OCI-LY1 (cell line): ENCODE data around the gene IVNS1ABP.

ENCODE experiments used
- H2AFZ ChIP-seq: fragments of 200-600 bp; sonication (generic), shearing (Covaris generic); 2 replicates; pipeline ENCODE4 v1.6.0; 2014; ENCODE audit warnings: antibody characterized with exemption, mild to moderate bottlenecking, low read length
- H3F3A ChIP-seq: fragments of 200-600 bp; sonication (generic), shearing (Covaris generic); 2 replicates; pipeline ENCODE4 v1.6.0; 2014; ENCODE audit warnings: mild to moderate bottlenecking, antibody characterized with exemption, low read length, moderate library complexity; ENCODE audit not compliant: insufficient read depth
- H3K27ac ChIP-seq: fragments of 200-600 bp; sonication (generic); 2 replicates; pipeline ENCODE4 v1.5.1; 2014; ENCODE audit warnings: low read length, mixed run types, mild to moderate bottlenecking, low read depth; ENCODE audit not compliant: poor library complexity, severe bottlenecking
- H3K27me3 ChIP-seq: fragments of 200-600 bp; sonication (generic); 2 replicates; pipeline ENCODE4 v1.6.0; 2014; ENCODE audit warnings: antibody characterized with exemption, mild to moderate bottlenecking, low read length, moderate library complexity; ENCODE audit not compliant: insufficient read depth
- H3K36me3 ChIP-seq: fragments of 200-600 bp; sonication (generic); 2 replicates; pipeline ENCODE4 v1.6.1; 2014; ENCODE audit warnings: mild to moderate bottlenecking, antibody characterized with exemption, low read length, moderate library complexity, mixed read lengths; ENCODE audit not compliant: insufficient read depth
- H3K4me1 ChIP-seq: fragments of 200-600 bp; sonication (generic); 2 replicates; pipeline ENCODE4 v1.5.1; 2014; ENCODE audit warnings: mild to moderate bottlenecking, low read length, moderate library complexity; ENCODE audit not compliant: insufficient read depth, severe bottlenecking
- H3K4me2 ChIP-seq: fragments of 200-600 bp; sonication (generic), shearing (Covaris generic); 2 replicates; pipeline ENCODE4 v1.6.1; 2014; ENCODE audit warnings: low read length
- H3K4me3 ChIP-seq: fragments of 200-600 bp; sonication (generic); 2 replicates; pipeline ENCODE4 v1.5.1; 2014; ENCODE audit warnings: low read length, low read depth, mild to moderate bottlenecking, mixed read lengths; ENCODE audit not compliant: poor library complexity, severe bottlenecking
- H3K79me2 ChIP-seq: fragments of 200-600 bp; shearing (Covaris generic); 2 replicates; pipeline ENCODE4 v1.6.1; 2016; ENCODE audit warnings: mixed run types, low read length, mixed read lengths; ENCODE audit not compliant: insufficient read depth
- H3K9ac ChIP-seq: fragments of 200-600 bp; sonication (generic), shearing (Covaris generic); 2 replicates; pipeline ENCODE4 v1.6.1; 2014; ENCODE audit warnings: mild to moderate bottlenecking, low read length, mixed read lengths
- H3K9me2 ChIP-seq: fragments of 200-600 bp; sonication (generic), shearing (Covaris generic); 2 replicates; pipeline ENCODE4 v1.6.1; 2014; ENCODE audit warnings: low read depth, mild to moderate bottlenecking, low read length, mixed read lengths
- H3K9me3 ChIP-seq: fragments of 200-600 bp; shearing (Covaris generic); 2 replicates; pipeline ENCODE4 v1.6.1; 2014; ENCODE audit warnings: low read length, mixed read lengths
- H4K20me1 ChIP-seq: fragments of 200-600 bp; sonication (generic), shearing (Covaris generic); 2 replicates; pipeline ENCODE4 v1.6.0; 2016; ENCODE audit warnings: mild to moderate bottlenecking, low read length; ENCODE audit not compliant: insufficient read depth
- CTCF ChIP-seq: fragments of 200-600 bp; sonication (generic), shearing (Covaris generic); IDR thresholded peaks from 2 replicates; pipeline ENCODE4 v1.5.1; 2017; ENCODE audit warnings: mild to moderate bottlenecking, antibody characterized with exemption, low read length, moderate library complexity, mixed read lengths
- EZH2 ChIP-seq: fragments of 200-600 bp; sonication (generic), shearing (Covaris generic); IDR thresholded peaks from 2 replicates; pipeline ENCODE4 v1.8.0; 2017; ENCODE audit warnings: borderline replicate concordance, mixed run types, mild to moderate bottlenecking, antibody characterized with exemption, low read length, moderate library complexity, mixed read lengths

Gene IVNS1ABP

DNA sequence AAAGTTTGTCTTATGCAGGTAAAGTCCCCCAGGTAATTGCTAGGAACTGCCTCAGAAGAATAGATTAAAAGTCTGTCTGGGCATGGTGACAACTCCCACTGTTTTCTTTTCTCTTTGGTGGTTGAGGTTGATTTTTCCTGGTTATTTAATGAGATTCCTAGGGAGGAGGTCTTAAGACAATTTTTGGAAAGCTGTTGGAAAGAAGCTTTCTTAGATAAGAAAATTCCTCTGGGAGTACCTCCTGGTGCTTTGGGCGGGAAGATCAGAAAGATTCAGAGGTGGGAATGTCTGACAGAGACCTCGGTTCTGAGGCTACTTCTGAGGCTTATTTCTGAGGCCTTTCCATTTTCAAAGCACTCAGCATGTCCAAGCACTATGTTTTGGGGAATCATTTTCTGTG, 25.0 kb upstream of the IVNS1ABP start:
- Histone ChIP-seq H3K36me3 (no peaks in the 10 kb centered on the region), H3K9ac (no peak overlapping the region), H4K20me1 (no peaks in the 10 kb centered on the region), H3K4me2 (no peak overlapping the region), H3K27me3 (no peaks in the 10 kb centered on the region), H3F3A (no peaks in the 10 kb centered on the region), H3K4me1 (peaks cover 30% of the 10 kb centered on the region), H3K9me2 (no peaks in the 10 kb centered on the region), H2AFZ (no peak overlapping the region), H3K79me2 (no peaks in the 10 kb centered on the region), H3K9me3 (no peaks in the 10 kb centered on the region), H3K4me3 (no peak overlapping the region), H3K27ac (no peak overlapping the region)
- TF ChIP-seq EZH2 = no peak
- TF ChIP-seq CTCF = no peak

DNA sequence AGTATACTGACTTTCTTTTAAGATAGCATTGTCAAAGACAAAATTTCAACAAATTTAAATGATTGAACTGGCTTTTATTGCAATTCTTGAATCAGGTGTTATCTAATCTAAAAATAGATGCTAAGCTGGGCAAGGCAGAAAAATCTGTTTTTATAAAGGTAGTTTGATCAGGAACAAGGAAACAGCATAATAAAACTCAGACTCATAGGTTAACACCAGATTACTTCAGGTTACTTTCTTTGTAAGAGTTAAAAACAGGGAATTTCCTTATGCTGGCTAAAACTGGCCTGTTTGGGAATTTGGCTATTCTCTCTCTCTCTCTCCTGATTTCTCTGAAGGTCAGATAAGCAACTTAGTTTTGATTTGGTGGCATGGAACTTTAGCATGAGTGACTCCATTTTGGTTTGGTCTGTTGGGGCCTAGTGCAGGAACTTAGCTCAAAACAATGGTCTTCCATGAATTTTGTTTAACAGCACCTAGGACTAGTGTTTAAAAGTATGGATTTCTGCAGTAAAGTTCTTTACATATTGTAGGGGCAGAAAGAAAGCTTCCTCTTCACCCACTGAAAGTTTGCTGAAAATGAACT, 24.2 kb upstream of the IVNS1ABP start:
- Histone ChIP-seq H4K20me1 (no peaks in the 10 kb centered on the region), H3K4me1 (peaks cover 22% of the 10 kb centered on the region), H3K27ac (no peak overlapping the region), H3K9me3 (no peaks in the 10 kb centered on the region), H3K9ac (no peak overlapping the region), H3K4me3 (no peak overlapping the region), H3K27me3 (no peaks in the 10 kb centered on the region), H3K9me2 (no peaks in the 10 kb centered on the region), H3K4me2 (no peak overlapping the region), H3K36me3 (no peaks in the 10 kb centered on the region), H2AFZ (no peak overlapping the region), H3F3A (no peaks in the 10 kb centered on the region), H3K79me2 (no peaks in the 10 kb centered on the region)
- no peak for TF ChIP-seq EZH2
- no peak for TF ChIP-seq CTCF

GRCh38 chr1:185338719-185339622, 21.9 kb upstream of the IVNS1ABP start:
- Histone ChIP-seq H3K9me3 (no peaks in the 10 kb centered on the region), H3K4me1 (peaks cover 14% of the 10 kb centered on the region), H4K20me1 (no peaks in the 10 kb centered on the region), H3K79me2 (no peaks in the 10 kb centered on the region), H3K4me3 (no peak overlapping the region), H3K27ac (no peak overlapping the region), H3K27me3 (no peaks in the 10 kb centered on the region), H3K4me2 (peak overlapping the region; percentile 25; the same call in 1 of the 2 replicates), H3K9ac (no peak overlapping the region), H3K36me3 (no peaks in the 10 kb centered on the region), H2AFZ (no peak overlapping the region), H3F3A (no peaks in the 10 kb centered on the region), H3K9me2 (no peaks in the 10 kb centered on the region)
- TF ChIP-seq CTCF (no peak), EZH2 (no peak)
